GM19238 (cell line): Measurements from ENCODE around the gene TSC1.
"Not testable (repeated sequence)": the region's sequence is repeated elsewhere in the genome, so short reads cannot be mapped to it uniquely, and the experiment has no call there.

Source experiments
- DNase-seq: peaks from one replicate; pipeline ENCODE4 v3.0.0; 2011; ENCODE audit warnings: low spot score; ENCODE audit not compliant: insufficient read length

Gene TSC1

DNA sequence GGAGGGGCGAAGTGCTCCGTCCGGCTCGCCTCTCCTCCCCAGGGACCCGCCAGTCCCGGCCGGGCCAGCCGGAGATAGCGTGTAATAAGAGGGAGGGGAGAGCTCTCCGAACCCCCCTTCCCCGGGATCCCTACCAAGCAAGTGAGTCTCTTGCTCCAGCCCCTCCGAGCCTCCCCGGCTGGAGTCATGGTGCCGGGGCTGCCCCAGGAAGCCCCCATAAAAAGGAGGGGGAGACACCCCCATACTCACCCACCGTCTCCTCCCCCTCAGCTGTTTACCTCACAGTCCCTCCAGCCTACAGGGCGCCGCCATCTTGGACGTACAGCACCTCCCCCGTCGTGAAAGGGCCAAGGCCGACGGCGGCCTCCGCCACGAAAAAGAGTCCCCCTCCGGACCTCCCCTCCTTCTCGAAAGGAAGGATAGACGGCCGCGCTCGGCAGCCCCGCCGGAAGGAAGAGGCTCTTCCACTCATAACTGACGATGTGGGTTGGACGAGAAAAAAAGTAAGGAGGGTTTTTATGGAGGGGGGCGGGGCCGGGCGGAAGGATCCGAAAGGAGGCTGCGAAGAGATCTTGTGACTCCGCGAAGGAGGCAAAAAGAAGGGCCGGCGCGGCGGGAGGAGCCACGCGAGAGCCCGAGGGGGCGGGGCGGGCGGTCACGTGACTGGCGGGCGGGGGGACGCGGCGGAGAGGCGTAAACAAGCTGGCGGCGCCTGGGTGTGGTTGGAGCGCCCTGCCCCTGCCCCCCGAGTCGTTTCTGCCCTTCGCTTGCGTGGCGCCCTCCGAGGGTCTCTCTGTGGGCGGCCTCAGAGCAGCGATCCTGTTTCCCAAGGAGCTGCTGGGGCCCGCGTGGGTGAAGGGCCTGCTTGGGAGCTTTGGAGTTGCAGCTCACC, at the start of gene TSC1:
Gene TSC1 (minus strand): TSS at position 323 of the 892 bp plus-strand sequence. CDS start 15,744 bp downstream, outside the sequence.
- DNase-seq, result peak; percentile 78

DNA sequence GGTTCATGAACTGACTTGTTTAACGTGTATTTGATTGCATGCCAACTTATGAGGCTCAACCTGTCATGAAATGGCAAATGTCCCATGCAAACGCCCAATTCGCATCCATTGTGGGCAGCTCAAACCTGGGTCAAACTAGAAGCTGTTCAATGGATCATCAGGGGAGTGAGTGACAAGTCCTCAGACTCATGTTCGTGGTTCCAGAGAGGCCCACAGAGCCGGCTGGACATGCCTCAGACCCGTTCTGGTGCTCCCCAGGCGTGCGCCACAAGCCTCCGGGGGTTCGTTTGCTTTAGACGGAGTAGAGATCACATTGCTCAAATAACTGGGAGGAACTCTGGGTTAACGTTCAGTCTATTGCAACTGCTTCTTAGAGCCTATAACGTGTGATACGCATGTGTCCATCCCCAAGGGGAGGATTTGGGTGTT, 49.1 kb upstream of the TSC1 start:
- no peak for DNase-seq

DNA sequence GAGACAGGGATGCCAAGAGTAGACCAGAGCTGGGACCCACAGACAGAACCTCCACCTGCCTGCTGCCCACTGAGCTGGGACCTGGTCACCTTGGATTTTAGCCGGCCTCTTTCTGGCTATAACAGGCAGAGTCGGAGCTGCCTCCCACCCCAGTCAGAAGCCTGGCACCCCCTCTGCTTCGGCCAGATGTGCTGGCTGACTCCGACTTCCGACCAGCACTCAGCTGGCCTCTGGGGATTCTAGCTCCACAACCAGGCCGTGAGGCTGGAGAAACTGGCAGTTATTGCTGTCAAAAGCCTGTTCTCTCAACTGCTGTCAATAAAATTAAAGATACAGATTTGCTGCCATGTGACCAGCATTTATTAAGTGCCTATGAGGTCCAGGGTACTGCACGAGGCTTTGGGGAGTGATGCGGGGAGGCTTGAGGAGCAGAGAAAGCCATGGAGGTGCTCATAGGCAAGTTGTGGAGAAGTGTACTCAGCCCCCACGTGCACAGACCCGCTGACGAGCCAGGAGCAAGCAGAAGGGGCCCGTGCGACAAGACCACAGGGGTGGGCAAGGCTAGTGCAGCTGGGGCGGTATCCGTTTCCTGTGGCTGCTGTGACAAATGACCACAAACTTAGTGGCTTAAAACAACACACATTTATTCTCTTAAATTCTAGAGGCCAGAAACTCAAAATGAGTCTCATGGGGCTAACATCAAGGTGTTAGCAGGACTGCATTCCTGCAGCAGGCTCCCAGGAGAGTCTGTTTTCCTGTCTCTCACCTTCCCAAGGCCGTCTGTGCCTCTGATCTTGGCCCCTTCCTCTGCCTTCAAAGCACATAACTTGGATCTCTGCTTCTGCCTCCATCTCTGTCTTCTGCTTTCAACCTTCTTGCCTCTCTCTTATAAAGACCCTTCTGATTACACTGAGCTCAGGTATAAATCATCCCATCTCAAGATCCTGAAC, 47.2 kb upstream of the TSC1 start:
- DNase-seq, result no peak

GRCh38 chr9:132990781-132991180, 46.4 kb upstream of the TSC1 start:
- DNase-seq, result no peak

DNA sequence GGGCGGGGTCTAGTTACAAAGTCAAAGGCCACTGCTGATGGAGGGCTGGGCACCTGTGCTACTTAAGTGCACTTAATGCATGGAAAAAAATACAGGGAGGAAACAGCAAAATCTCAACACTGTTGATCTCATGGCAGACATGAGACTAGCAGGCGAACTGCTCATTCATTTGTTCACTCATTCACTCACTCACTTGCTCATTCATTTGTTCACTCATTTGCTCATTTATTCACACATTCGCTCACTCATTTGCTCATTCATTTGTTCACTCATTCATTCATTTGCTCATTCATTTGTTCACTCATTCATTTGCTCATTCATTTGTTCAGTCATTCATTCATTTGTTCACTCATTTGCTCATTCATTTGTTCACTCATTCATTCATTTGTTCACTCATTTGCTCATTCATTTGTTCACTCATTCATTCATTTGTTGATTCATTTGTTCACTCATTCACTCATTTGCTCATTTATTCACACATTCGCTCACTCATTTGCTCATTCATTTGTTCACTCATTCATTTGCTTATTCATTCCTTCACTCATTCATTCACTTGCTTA, 45.7 kb upstream of the TSC1 start:
- DNase-seq, result not testable (repeated sequence)

GRCh38 chr9:132989414-132989996, 45.1 kb upstream of the TSC1 start:
- DNase-seq, result no peak

DNA sequence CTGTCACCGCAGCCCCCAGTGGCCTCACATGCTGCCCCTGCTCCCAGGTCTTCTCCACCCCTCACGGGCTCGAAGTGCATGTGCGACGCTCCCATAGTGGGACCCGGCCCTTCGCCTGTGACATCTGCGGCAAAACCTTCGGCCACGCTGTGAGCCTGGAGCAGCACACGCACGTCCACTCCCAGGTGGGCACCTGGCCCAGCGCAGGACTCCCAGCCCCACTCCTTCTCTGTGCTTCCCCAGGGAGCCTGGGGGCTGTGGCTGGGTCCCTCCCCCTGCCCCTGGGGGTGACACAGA, 44.5 kb upstream of the TSC1 start:
- no peak for DNase-seq

- DNase-seq, result no peak
Measured at GRCh38 chr9:132988244-132989013, 44.0 kb upstream of the TSC1 start.

GRCh38 chr9:132986640-132987620, 42.5 kb upstream of the TSC1 start:
- DNase-seq, result no peak

GRCh38 chr9:132986114-132986513, 41.7 kb upstream of the TSC1 start:
- DNase-seq, result no peak

GRCh38 chr9:132985489-132985888, 41.1 kb upstream of the TSC1 start:
- DNase-seq, result no peak

GRCh38 chr9:132985071-132985350, 40.6 kb upstream of the TSC1 start:
- no peak for DNase-seq

DNA sequence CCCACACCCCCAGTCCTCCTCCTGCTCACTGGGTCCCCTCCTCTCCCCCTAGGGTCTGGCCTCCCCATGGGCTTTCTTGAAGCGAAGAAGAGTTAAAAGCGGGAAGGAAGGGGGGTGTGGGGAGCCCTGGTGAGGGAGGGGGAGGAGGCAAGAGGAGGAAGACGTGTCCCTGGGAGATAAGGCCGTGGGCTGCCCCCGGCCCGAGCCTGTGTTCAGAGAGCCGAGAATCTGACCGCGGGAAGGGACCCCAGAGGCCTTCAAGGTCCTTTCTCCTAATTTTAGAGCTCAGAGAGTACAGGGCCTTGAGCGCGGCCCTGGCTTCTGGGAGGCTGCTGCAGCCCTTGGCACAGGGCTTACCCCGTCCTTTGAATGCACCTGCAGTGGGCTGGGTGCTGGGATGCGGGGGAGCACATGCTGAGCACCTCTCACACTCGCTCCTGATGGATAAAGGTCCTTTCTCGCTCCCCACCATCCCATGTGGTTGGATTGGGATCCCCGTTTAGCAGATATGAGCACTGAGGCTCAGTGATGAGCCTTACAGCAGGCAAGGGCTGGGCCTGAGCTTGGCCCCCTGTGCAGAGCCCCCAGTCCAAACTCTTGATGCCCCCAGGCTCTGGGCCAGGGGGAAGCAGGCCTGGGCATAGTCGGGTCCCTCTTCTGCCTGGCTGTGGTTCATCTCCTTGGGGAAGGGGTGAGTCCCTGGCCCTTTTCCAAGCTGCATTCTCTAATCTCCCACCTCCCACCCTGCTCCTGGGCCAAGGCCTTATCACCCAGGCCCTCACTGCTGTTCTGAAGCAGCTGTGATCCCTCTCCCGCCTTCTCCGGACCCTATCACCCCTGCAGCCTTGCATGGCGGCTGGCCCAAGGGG, 40.0 kb upstream of the TSC1 start:
- DNase-seq, result no peak

DNA sequence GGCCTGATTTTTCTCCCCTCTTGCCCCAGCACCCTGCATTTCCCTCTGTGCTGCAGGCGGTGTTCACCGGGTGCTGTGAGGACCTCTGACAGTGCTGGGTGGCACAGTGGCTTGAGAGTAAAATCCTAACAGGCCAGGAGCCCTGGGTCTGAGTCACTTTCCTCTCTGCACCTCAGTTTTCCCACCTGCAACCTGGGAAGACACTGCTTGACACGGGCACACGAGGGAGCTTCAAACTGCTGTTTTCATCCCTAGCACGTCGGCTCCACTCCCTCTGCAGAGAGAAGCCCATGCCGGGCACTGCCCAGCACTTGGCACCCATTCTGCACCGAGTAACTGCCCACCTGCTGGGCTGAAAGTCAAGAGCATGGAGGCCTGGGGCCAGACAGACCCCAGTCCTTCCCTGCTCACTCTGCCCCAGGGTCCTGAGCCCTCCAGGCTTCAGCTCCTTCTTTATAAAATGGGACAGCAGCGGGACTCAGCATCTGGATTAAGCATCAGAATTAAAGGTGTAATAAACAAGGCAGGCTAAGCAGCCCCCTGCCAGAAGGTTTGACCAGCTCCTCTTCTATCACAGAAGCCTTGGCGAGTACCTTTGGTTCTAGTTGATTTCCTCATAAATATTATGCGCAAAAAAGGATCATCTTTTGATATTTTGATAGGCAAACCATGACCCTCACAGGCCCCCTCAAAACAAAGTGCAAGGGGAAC, 39.2 kb upstream of the TSC1 start:
- no peak for DNase-seq

GRCh38 chr9:132982458-132982857, 38.0 kb upstream of the TSC1 start:
- DNase-seq, result peak; percentile 67

- DNase-seq, result no peak
Measured at GRCh38 chr9:132980157-132980556, 35.7 kb upstream of the TSC1 start.

DNA sequence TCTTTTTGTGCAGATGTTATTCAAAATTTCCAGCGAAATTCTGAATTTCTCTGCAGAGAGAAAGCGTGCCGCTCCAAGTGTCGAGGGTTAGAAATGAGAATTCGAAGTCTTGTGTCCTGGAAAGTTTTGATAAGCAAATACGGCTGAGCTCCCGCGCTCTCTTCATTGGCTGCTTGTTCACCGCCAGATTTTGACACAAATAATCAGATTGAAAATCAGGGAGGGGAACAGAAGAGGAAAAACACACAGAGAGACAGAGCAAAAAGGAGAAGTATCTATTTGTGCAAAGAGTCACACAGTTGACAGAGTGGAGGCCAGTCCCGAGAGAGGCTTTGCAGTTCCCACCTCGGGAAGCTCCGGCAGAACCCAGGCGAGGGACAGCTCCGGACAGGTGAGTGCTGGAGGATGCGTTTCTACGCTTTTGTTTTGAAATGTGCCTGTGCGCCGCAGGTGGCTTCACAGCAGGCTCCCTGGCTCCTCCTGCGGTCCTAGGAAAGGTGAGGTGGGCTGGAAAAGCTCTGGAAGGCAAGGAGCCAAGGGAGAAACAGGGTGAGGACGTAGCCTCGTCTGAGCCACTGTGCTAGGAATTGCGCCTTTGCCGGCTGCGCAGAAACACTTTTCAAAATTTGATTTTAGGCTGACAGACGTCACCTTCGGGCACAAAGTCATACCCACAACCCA, 34.2 kb upstream of the TSC1 start, which contains the start of gene GFI1B:
Gene GFI1B (plus strand): TSS at position 244 of the 681 bp plus-strand sequence. CDS start 7,985 bp downstream, outside the sequence.
- no peak for DNase-seq

DNA sequence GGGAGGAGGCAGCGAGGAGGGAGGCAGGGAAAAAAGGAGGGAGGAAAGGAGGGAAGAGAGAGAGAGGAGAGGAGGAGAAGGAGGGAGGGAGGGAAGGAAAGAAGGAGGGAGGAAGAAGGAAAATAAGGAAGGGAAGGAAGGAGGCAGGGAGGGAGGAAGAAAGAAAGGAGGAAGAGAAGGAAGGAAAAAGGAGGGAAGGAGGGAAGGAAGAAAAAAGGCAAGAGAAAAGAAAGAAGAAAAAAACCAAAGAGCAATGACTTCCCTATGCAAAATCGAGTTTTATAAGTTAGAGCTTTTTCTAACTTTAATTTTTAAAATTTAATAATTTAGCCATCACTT, 33.7 kb upstream of the TSC1 start:
- DNase-seq, result no peak
